Loucy (cell line): Measurements from ENCODE around the gene MMEL1.

ENCODE experiments used
- EZH2phosphoT487 ChIP-seq: fragments of 200-600 bp; IDR thresholded peaks from 2 replicates; pipeline ENCODE4 v1.6.1; 2018; ENCODE audit warnings: antibody characterized with exemption, mild to moderate bottlenecking, moderate library complexity, borderline replicate concordance
- TF ChIP-seq, protein P1 (sequence below): fragments of 200-600 bp; sonication (generic); conservative IDR thresholded peaks from 2 replicates; pipeline ENCODE4 v1.5.1; 2014; ENCODE audit warnings: mild to moderate bottlenecking, antibody characterized with exemption, low read length

DNA sequence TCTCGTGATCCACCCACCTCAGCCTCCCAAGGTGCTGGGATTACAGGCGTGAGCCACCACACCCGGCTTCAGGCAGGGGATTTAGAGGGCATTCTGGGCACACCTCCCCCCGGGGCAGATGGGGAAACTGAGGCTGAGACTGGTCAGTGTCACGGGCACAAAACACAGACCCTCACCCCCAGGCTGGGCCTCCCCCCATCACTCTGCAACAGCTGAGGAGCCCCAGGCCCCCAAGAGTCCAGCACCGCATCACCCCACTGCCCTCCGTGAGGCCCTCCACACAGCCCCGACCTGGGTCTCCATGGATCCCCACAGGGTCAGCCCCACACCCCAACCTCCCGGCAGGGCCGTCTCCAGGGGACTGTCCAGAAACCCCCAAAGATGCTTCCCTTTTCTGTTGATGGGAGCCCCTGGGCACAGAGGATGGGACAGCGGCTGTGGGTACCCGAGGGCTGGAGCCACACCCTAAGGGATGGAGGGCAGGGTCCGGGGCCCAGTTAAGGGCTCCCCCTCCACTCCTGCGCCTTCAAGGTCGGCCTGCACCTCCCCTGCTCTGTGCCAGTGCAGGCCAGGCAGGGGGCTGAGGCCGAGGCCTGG is 65.6 kb downstream of the MMEL1 start:
- TF ChIP-seq, protein P1, sequence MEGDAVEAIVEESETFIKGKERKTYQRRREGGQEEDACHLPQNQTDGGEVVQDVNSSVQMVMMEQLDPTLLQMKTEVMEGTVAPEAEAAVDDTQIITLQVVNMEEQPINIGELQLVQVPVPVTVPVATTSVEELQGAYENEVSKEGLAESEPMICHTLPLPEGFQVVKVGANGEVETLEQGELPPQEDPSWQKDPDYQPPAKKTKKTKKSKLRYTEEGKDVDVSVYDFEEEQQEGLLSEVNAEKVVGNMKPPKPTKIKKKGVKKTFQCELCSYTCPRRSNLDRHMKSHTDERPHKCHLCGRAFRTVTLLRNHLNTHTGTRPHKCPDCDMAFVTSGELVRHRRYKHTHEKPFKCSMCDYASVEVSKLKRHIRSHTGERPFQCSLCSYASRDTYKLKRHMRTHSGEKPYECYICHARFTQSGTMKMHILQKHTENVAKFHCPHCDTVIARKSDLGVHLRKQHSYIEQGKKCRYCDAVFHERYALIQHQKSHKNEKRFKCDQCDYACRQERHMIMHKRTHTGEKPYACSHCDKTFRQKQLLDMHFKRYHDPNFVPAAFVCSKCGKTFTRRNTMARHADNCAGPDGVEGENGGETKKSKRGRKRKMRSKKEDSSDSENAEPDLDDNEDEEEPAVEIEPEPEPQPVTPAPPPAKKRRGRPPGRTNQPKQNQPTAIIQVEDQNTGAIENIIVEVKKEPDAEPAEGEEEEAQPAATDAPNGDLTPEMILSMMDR, result no peak
- no peak for TF ChIP-seq EZH2phosphoT487
